ENCODE measurements around the gene CHRNA9.

The CHRNA9 gene

GRCh38 chr4:40363945-40364344 is 28.8 kb downstream of the CHRNA9 start:
- no peak overlapping the region for H3K4me2 ChIP-seq
- no peaks in the 10 kb centered on the region for H3K36me3 ChIP-seq (ENCODE audit: insufficient read depth)
- H3K27ac ChIP-seq: no peak overlapping the region
- no peak for TF ChIP-seq CTCF (conservative IDR thresholded peaks at IDR 0.05; ENCODE audit: low read depth, low read length)
- no peak overlapping the region for H3K9ac ChIP-seq
- H3K4me1 ChIP-seq (ENCODE audit: low read depth, poor library complexity, severe bottlenecking): no peaks in the 10 kb centered on the region
- no peak overlapping the region for H2AFZ ChIP-seq (ENCODE audit: low read depth)
- no peak overlapping the region for H3K4me3 ChIP-seq (IDR thresholded peaks at IDR 0.05; ENCODE audit: insufficient read depth, low read depth, low read length)
- H3K79me2 ChIP-seq (ENCODE audit: insufficient read depth, low read depth): no peaks in the 10 kb centered on the region
- no peaks in the 10 kb centered on the region for H4K20me1 ChIP-seq (ENCODE audit: insufficient read depth)
- H3K27me3 ChIP-seq (ENCODE audit: insufficient read depth, low read depth): no peaks in the 10 kb centered on the region

- no peak overlapping the region for H3K9ac ChIP-seq
- H3K36me3 ChIP-seq (ENCODE audit: insufficient read depth): no peaks in the 10 kb centered on the region
- no peak overlapping the region for H2AFZ ChIP-seq (ENCODE audit: low read depth)
- H3K4me1 ChIP-seq (ENCODE audit: low read depth, poor library complexity, severe bottlenecking): no peaks in the 10 kb centered on the region
- H3K4me2 ChIP-seq: no peak overlapping the region
- H3K79me2 ChIP-seq (ENCODE audit: insufficient read depth, low read depth): no peaks in the 10 kb centered on the region
- no peak overlapping the region for H3K4me3 ChIP-seq (IDR thresholded peaks at IDR 0.05; ENCODE audit: insufficient read depth, low read depth, low read length)
- no peaks in the 10 kb centered on the region for H3K27me3 ChIP-seq (ENCODE audit: insufficient read depth, low read depth)
- no peak for TF ChIP-seq CTCF (conservative IDR thresholded peaks at IDR 0.05; ENCODE audit: low read depth, low read length)
- no peaks in the 10 kb centered on the region for H4K20me1 ChIP-seq (ENCODE audit: insufficient read depth)
- no peak overlapping the region for H3K27ac ChIP-seq
These were observed 30.6 kb downstream of the CHRNA9 start for GRCh38 chr4:40365766-40366165.

- Histone ChIP-seq H4K20me1 (ENCODE audit: insufficient read depth) (no peaks in the 10 kb centered on the region), H2AFZ (ENCODE audit: low read depth) (no peak overlapping the region), H3K9ac (no peak overlapping the region), H3K27me3 (ENCODE audit: insufficient read depth, low read depth) (no peaks in the 10 kb centered on the region), H3K4me3 (IDR thresholded peaks at IDR 0.05; ENCODE audit: insufficient read depth, low read depth, low read length) (no peak overlapping the region), H3K4me2 (no peak overlapping the region), H3K36me3 (ENCODE audit: insufficient read depth) (no peaks in the 10 kb centered on the region), H3K4me1 (ENCODE audit: low read depth, poor library complexity, severe bottlenecking) (no peaks in the 10 kb centered on the region), H3K27ac (no peak overlapping the region), H3K79me2 (ENCODE audit: insufficient read depth, low read depth) (no peaks in the 10 kb centered on the region)
- no peak for TF ChIP-seq CTCF (conservative IDR thresholded peaks at IDR 0.05; ENCODE audit: low read depth, low read length)
These were observed 32.3 kb downstream of the CHRNA9 start for GRCh38 chr4:40367451-40367850.

- Histone ChIP-seq H4K20me1 (ENCODE audit: insufficient read depth) (no peaks in the 10 kb centered on the region), H3K4me3 (IDR thresholded peaks at IDR 0.05; ENCODE audit: insufficient read depth, low read depth, low read length) (no peak overlapping the region), H3K9ac (no peak overlapping the region), H3K36me3 (ENCODE audit: insufficient read depth) (no peaks in the 10 kb centered on the region), H2AFZ (ENCODE audit: low read depth) (no peak overlapping the region), H3K27ac (no peak overlapping the region), H3K27me3 (ENCODE audit: insufficient read depth, low read depth) (no peaks in the 10 kb centered on the region), H3K4me2 (no peak overlapping the region), H3K4me1 (ENCODE audit: low read depth, poor library complexity, severe bottlenecking) (no peaks in the 10 kb centered on the region), H3K79me2 (ENCODE audit: insufficient read depth, low read depth) (no peaks in the 10 kb centered on the region)
- no peak for TF ChIP-seq CTCF (conservative IDR thresholded peaks at IDR 0.05; ENCODE audit: low read depth, low read length)
These were observed 34.5 kb downstream of the CHRNA9 start for GRCh38 chr4:40369437-40370274.
